CD4-positive, alpha-beta T cell (primary cell): ENCODE data around the gene ST3GAL5. TPM values are rescaled to one million over a fixed set of nuclear protein-coding genes. Genes with fewer than 3 reads are reported as not detected.

Experiments used
- ATAC-seq: fragments of 200-7000 bp; cut with Tn5 transposase; one replicate; pipeline ENCODE4 v1.10.0; 2022; ENCODE audit warnings: mild to moderate bottlenecking; ENCODE audit not compliant: poor library complexity
- CTCF ChIA-PET: fragments of 350-600 bp; sonication (Branson Sonifier 250); formaldehyde crosslinking; loops from one replicate; lab custom pipeline; 2021; ENCODE audit warnings: antibody characterized with exemption, inconsistent platforms; lab: Charles Lee
- POLR2A ChIA-PET: fragments of 350-600 bp; sonication (Branson Sonifier 250); formaldehyde crosslinking; loops from one replicate; lab custom pipeline; 2021; ENCODE audit warnings: antibody characterized with exemption, inconsistent platforms; lab: Charles Lee
- DNase-seq, 14 experiments: peaks; one replicate each; pipeline ENCODE4 v3.0.0-alpha.2; 2013 to 2020; ENCODE audit warnings: mixed read lengths in 2 of 14
- H3K27ac ChIP-seq, 2 donors: one replicate each; pipeline versions ENCODE4 v1.5.1 to v1.7.0; 2013; ENCODE audit warnings: low read length in 2 of 2, low read depth in 1 of 2, mild to moderate bottlenecking in 1 of 2
- H3K27me3 ChIP-seq, 2 experiments: 1 replicate in 1 of 2; 2 replicates in 1 of 2; pipeline versions ENCODE4 v1.6.1 to v1.7.0; 2013; ENCODE audit warnings: low read length in 2 of 2, control low read depth in 1 of 2, mild to moderate bottlenecking in 1 of 2, moderate library complexity in 1 of 2; ENCODE audit not compliant: insufficient read depth in 2 of 2, control insufficient read depth in 1 of 2
- H3K36me3 ChIP-seq: one replicate; pipeline ENCODE4 v1.6.1; 2013; ENCODE audit warnings: low read length, control low read depth; ENCODE audit not compliant: insufficient read depth
- H3K4me1 ChIP-seq: one replicate; pipeline ENCODE4 v1.6.1; 2013; ENCODE audit warnings: low read length, control low read depth; ENCODE audit not compliant: insufficient read depth
- H3K4me3 ChIP-seq: one replicate; pipeline ENCODE4 v1.5.1; 2013; ENCODE audit warnings: mild to moderate bottlenecking, low read length, moderate library complexity
- H3K9me3 ChIP-seq, 2 experiments: 1 replicate in 1 of 2; 2 replicates in 1 of 2; pipeline versions ENCODE4 v1.6.1 to v1.7.0; 2013; ENCODE audit warnings: low read length in 2 of 2, mild to moderate bottlenecking in 2 of 2, control low read depth in 1 of 2, moderate library complexity in 1 of 2; ENCODE audit not compliant: control insufficient read depth in 1 of 2, insufficient read depth in 1 of 2
- H3K27ac Mint-ChIP-seq: one replicate; pipeline ENCODE4 v1.8.0; 2020; ENCODE audit warnings: mixed read lengths
- H3K27me3 Mint-ChIP-seq: one replicate; pipeline ENCODE4 v1.8.0; 2021; ENCODE audit warnings: mixed read lengths
- H3K36me3 Mint-ChIP-seq: one replicate; pipeline ENCODE4 v1.8.0; 2021; ENCODE audit warnings: low read depth, mixed read lengths
- H3K4me1 Mint-ChIP-seq: one replicate; pipeline ENCODE4 v1.8.0; 2021; ENCODE audit warnings: low read depth, mixed read lengths
- H3K4me3 Mint-ChIP-seq: one replicate; pipeline ENCODE4 v1.8.0; 2020; ENCODE audit warnings: mild to moderate bottlenecking, mixed read lengths
- H3K9me3 Mint-ChIP-seq: one replicate; pipeline ENCODE4 v1.8.0; 2020; ENCODE audit warnings: mixed read lengths
- intact Hi-C, 2 experiments: fragments of 100-400 bp; cut with DNase I in 1 of 2; cut with micrococcal nuclease in 1 of 2; formaldehyde crosslinking; loops; one replicate each; pipeline versions ENCODE4 v1.15.1 to v1.9.0; 2023 to 2025; cut with DNase I, micrococcal nuclease
- total RNA-seq, 174 experiments: library from RNA in 2 of 174; stranded (reverse) in 2 of 174; gene quantifications; one replicate each; pipeline ENCODE4 v1.2.3 and lab custom pipeline; 2021 to 2026
- TF ChIP-seq, protein P1 (sequence below): fragments of 200-600 bp; IDR thresholded peaks from one replicate; pipeline ENCODE4 v1.8.0; 2022; ENCODE audit warnings: antibody characterized with exemption, mild to moderate bottlenecking

Gene ST3GAL5
- total RNA-seq, 2 experiments from 2014 or later = 76.7 to 77.8 TPM

DNA sequence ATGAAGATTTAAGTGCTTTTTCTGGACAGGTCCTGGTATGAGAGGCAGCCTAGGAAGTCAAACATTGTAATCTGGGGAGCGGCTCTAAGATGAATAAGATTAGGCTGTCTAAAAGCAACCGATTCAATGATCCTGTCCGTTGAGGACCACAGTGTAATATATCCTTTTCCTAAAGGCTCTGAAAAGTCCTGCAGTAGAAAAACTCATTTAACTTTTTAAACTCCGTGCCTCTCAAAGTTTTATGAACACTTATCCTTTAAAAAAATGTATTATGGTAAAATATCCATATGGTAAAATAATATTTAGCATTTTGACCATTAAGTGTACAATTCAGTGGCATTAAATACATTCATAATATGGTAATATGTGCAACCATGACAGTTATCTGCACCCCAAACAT, 95.2 kb downstream of the ST3GAL5 start:
- Histone ChIP-seq H3K4me3 (no peak overlapping the region), H3K9me3 (no peaks in the 10 kb centered on the region), H3K4me1 (no peaks in the 10 kb centered on the region), H3K27me3 (peaks cover 0 to 2% of the 10 kb centered on the region in 2 experiments), H3K27ac (no peak overlapping the region), H3K36me3 (no peaks in the 10 kb centered on the region)
- H3K36me3 Mint-ChIP-seq = no peaks in the 10 kb centered on the region
- TF ChIP-seq, protein P1, sequence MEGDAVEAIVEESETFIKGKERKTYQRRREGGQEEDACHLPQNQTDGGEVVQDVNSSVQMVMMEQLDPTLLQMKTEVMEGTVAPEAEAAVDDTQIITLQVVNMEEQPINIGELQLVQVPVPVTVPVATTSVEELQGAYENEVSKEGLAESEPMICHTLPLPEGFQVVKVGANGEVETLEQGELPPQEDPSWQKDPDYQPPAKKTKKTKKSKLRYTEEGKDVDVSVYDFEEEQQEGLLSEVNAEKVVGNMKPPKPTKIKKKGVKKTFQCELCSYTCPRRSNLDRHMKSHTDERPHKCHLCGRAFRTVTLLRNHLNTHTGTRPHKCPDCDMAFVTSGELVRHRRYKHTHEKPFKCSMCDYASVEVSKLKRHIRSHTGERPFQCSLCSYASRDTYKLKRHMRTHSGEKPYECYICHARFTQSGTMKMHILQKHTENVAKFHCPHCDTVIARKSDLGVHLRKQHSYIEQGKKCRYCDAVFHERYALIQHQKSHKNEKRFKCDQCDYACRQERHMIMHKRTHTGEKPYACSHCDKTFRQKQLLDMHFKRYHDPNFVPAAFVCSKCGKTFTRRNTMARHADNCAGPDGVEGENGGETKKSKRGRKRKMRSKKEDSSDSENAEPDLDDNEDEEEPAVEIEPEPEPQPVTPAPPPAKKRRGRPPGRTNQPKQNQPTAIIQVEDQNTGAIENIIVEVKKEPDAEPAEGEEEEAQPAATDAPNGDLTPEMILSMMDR = no peak
- no peak for ATAC-seq
- POLR2A ChIA-PET = no interaction called here
- no peaks in the 10 kb centered on the region for H3K4me1 Mint-ChIP-seq
- CTCF ChIA-PET = no interaction called here
- no peak overlapping the region for H3K27ac Mint-ChIP-seq
- no peak for DNase-seq
- intact Hi-C loops = no loop called here
- H3K27me3 Mint-ChIP-seq = peaks cover 21% of the 10 kb centered on the region
- H3K9me3 Mint-ChIP-seq = no peaks in the 10 kb centered on the region
- no peak overlapping the region for H3K4me3 Mint-ChIP-seq

DNA sequence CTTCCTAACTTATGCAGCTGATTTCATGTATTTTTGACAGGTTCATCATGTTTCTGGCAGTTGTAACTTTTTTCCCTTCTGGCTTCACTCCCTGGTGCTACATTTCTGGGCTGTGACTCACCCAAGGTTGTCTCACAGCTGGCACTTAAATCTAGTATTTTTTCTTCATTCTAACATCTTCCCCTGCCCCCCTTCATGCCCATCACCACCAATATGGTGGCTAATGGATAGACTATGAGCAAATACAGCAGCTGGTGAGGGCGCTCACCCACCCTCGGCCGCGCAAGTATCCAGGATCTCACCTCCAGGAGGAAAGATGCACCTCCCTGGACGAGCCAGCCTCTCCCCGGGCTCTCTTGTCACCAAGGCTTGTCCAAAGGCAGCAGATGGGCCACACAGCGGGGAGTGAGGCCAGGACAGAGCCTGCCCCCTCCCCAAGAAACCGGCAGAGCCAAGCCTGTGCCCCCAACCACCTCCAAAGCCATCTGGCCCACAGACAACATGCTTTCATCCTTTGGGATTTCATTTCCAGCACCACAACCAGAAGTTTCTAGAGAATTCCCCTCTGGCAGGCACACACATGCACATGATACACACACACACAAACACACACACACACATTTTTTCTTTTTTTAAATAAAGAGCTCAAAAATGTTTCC, 95.9 kb downstream of the ST3GAL5 start:
- CTCF ChIA-PET = no interaction called here
- DNase-seq = no peak

DNA sequence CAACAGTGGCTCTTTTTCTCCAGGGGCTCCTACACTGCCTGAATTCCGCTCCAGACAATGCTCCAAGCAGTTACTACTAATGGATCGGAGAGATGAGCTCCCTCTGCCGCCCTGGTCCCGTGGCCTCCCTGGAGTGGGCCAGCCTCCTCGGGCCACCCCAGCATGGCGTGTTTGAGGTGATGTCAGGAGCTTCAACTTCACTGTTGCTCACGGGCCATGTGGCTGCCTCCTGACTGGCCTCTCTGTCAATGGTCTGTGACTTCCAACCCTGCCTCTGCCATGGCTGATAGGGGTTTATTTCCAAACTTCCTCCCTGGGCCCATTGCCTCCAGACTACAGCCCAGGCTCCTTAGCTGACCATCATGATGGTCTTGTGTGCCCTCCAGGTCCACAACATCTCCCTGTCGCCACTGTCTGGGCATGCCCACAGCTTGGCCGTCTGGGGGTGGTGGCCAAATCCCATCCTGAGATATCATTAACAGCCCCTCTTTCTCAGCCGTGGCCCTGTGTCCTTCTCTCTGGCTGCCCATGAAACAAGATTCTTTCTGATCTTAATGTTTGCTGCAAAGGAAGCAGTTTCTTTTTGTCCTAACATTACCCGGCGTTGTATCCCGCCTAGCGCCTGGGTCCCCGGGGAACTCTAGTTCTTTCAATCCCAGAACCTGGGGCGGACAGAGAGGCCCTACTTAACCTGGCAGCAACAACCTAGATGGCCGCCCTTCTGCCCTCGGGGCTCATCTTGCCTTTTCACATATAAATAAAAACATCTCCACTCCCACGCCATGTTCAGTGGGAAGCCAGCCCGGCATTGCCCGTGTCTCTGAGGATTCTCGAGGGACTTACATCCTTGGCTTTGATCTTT, 96.9 kb downstream of the ST3GAL5 start:
- Histone ChIP-seq H3K36me3 (no peaks in the 10 kb centered on the region), H3K4me3 (no peak overlapping the region), H3K4me1 (no peaks in the 10 kb centered on the region), H3K27me3 (peaks cover 0 to 5% of the 10 kb centered on the region in 2 experiments), H3K9me3 (no peaks in the 10 kb centered on the region), H3K27ac (no peak overlapping the region)
- CTCF ChIA-PET = no interaction called here
- DNase-seq (no peak), ATAC-seq (no peak)
- TF ChIP-seq, protein P1 = no peak
- H3K27me3 Mint-ChIP-seq = peaks cover 8% of the 10 kb centered on the region
- no peak overlapping the region for H3K4me3 Mint-ChIP-seq
- POLR2A ChIA-PET = no interaction called here
- no peaks in the 10 kb centered on the region for H3K9me3 Mint-ChIP-seq
- no peaks in the 10 kb centered on the region for H3K36me3 Mint-ChIP-seq
- no peaks in the 10 kb centered on the region for H3K4me1 Mint-ChIP-seq
- no peak overlapping the region for H3K27ac Mint-ChIP-seq
- intact Hi-C loops = no loop called here

More for the DNA sequence above, 95.9 kb downstream of the ST3GAL5 start:
- TF ChIP-seq, protein P1 = no peak
- H3K27me3 Mint-ChIP-seq = peaks cover 15% of the 10 kb centered on the region
- H3K27ac ChIP-seq = no peak overlapping the region
- H3K9me3 ChIP-seq = no peaks in the 10 kb centered on the region
- H3K4me1 ChIP-seq = no peaks in the 10 kb centered on the region
- H3K4me3 Mint-ChIP-seq = no peak overlapping the region
- POLR2A ChIA-PET = no interaction called here
- H3K9me3 Mint-ChIP-seq = no peaks in the 10 kb centered on the region
- no peaks in the 10 kb centered on the region for H3K36me3 ChIP-seq
- intact Hi-C loops = no loop called here
- H3K4me1 Mint-ChIP-seq = no peaks in the 10 kb centered on the region
- peaks cover 0 to 2% of the 10 kb centered on the region in 2 experiments for H3K27me3 ChIP-seq
- H3K4me3 ChIP-seq = no peak overlapping the region
- H3K36me3 Mint-ChIP-seq = no peaks in the 10 kb centered on the region
- no peak overlapping the region for H3K27ac Mint-ChIP-seq
- no peak for ATAC-seq
